Measurements from ENCODE around the gene ARHGAP9. TPM values are rescaled to one million over a fixed set of nuclear protein-coding genes. Genes with fewer than 3 reads are reported as not detected.

ARHGAP9 gene
- total RNA-seq, 2 donors from 2014 or later = 1.3 to 1.6 TPM

DNA sequence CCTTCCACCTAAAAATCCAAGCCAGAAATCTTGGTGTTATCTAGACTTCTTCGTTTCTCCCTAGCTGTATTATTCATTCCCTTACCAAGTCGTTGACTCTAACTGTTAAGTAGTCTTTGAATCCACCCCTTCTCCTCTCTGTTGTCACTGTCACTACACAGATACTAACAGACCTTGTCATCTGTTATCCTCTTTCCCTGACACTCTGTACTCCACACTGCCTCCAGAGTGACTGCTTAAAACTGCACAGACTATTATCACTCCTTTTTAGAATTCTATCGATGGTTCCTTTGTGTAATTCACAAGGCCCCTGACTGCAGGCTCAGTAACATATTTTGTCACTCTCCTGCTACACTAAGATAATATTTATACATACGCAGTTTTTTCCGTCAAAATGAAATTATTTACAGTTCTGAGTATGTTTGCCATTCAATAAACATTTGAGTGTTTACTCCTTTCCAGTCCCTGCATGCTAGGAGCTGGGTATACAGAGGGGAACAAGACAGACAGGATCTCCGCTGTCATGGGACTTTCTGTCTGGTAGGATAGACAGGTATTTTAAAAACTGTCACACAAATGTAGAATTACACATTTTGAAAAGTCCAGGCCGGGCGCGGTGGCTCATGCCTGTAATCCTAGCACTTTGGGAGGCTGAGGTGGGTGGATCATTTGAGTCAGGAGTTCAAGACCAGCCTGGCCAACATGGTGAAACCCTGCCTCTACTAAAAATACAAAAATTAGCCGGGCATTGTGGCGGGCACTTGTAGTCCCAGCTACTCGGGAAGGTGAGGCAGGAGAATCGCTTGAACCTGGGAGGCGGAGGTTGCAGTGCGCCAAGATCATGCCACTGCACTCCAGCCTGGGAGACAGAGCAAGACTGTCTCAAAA is 12.0 kb upstream of the ARHGAP9 start:
- WGBS, 2 experiments (ENCODE audit: insufficient coverage in 1 of 2, insufficient read length in 1 of 2) = 91 to 95% methylated on average over 8 to 15 of the region's 15 CpGs
- peaks cover 10% of the 10 kb centered on the region for H3K4me1 Mint-ChIP-seq
- Histone ChIP-seq H3K27me3 (ENCODE audit: control insufficient read depth, insufficient read depth, low read length, poor library complexity, severe bottlenecking) (no peaks in the 10 kb centered on the region), H3K4me1 (ENCODE audit: control insufficient read depth, insufficient read depth, low read length) (no peaks in the 10 kb centered on the region), H3K27ac (ENCODE audit: low read depth, low read length) (no peak overlapping the region), H3K36me3 (ENCODE audit: control insufficient read depth, insufficient read depth, low read length) (peaks cover 54% of the 10 kb centered on the region), H3K9ac (ENCODE audit: extremely low read depth, low read length, poor library complexity, severe bottlenecking) (no peak overlapping the region), H3K4me3 (ENCODE audit: low read length) (no peak overlapping the region), H3K9me3 (ENCODE audit: control insufficient read depth, low read length) (no peaks in the 10 kb centered on the region)
- H3K9me3 Mint-ChIP-seq = peaks cover 14% of the 10 kb centered on the region
- H3K27me3 Mint-ChIP-seq (ENCODE audit: insufficient read depth) = no peaks in the 10 kb centered on the region
- peak; percentile 54 for TF ChIP-seq CTCF (conservative IDR thresholded peaks at IDR 0.05)
- H3K36me3 Mint-ChIP-seq (ENCODE audit: low read depth) = peaks cover 66% of the 10 kb centered on the region
- DNase-seq = no peak
- no peak overlapping the region for H3K4me3 Mint-ChIP-seq
- no peak overlapping the region for H3K27ac Mint-ChIP-seq

- no peak for TF ChIP-seq CTCF (conservative IDR thresholded peaks at IDR 0.05)
- Histone ChIP-seq H3K4me3 (ENCODE audit: low read length) (no peak overlapping the region), H3K36me3 (ENCODE audit: control insufficient read depth, insufficient read depth, low read length) (peaks cover 44% of the 10 kb centered on the region), H3K27ac (ENCODE audit: low read depth, low read length) (no peak overlapping the region), H3K9me3 (ENCODE audit: control insufficient read depth, low read length) (no peaks in the 10 kb centered on the region), H3K27me3 (ENCODE audit: control insufficient read depth, insufficient read depth, low read length, poor library complexity, severe bottlenecking) (no peaks in the 10 kb centered on the region), H3K4me1 (ENCODE audit: control insufficient read depth, insufficient read depth, low read length) (no peaks in the 10 kb centered on the region), H3K9ac (ENCODE audit: extremely low read depth, low read length, poor library complexity, severe bottlenecking) (no peak overlapping the region)
- peaks cover 51% of the 10 kb centered on the region for H3K36me3 Mint-ChIP-seq (ENCODE audit: low read depth)
- H3K27ac Mint-ChIP-seq = no peak overlapping the region
- H3K27me3 Mint-ChIP-seq (ENCODE audit: insufficient read depth) = no peaks in the 10 kb centered on the region
- 93 to 99% methylated on average over 3 to 4 of the region's 4 CpGs for WGBS, 2 experiments (ENCODE audit: insufficient coverage in 1 of 2, insufficient read length in 1 of 2)
- DNase-seq = no peak
- H3K4me3 Mint-ChIP-seq = no peak overlapping the region
- H3K4me1 Mint-ChIP-seq = peaks cover 14% of the 10 kb centered on the region
- H3K9me3 Mint-ChIP-seq = peaks cover 6% of the 10 kb centered on the region
These were observed 10.5 kb upstream of the ARHGAP9 start for GRCh38 chr12:57490126-57490525.

- Mint-ChIP-seq H3K27ac (peak overlapping the region; percentile 95), H3K4me1 (peaks cover 14% of the 10 kb centered on the region), H3K36me3 (ENCODE audit: low read depth) (peaks cover 45% of the 10 kb centered on the region), H3K9me3 (peaks cover 2% of the 10 kb centered on the region), H3K27me3 (ENCODE audit: insufficient read depth) (no peaks in the 10 kb centered on the region), H3K4me3 (peak overlapping the region; percentile 98)
- Histone ChIP-seq H3K27me3 (ENCODE audit: control insufficient read depth, insufficient read depth, low read length, poor library complexity, severe bottlenecking) (no peaks in the 10 kb centered on the region), H3K36me3 (ENCODE audit: control insufficient read depth, insufficient read depth, low read length) (peaks cover 43% of the 10 kb centered on the region), H3K4me1 (ENCODE audit: control insufficient read depth, insufficient read depth, low read length) (no peaks in the 10 kb centered on the region), H3K9ac (ENCODE audit: extremely low read depth, low read length, poor library complexity, severe bottlenecking) (peak overlapping the region; percentile 90), H3K4me3 (ENCODE audit: low read length) (peak overlapping the region; percentile 99), H3K9me3 (ENCODE audit: control insufficient read depth, low read length) (no peaks in the 10 kb centered on the region), H3K27ac (ENCODE audit: low read depth, low read length) (no peak overlapping the region)
- WGBS, 2 experiments (ENCODE audit: insufficient coverage in 1 of 2, insufficient read length in 1 of 2) = 93 to 100% methylated on average over 4 to 5 of the region's 5 CpGs
- TF ChIP-seq CTCF (conservative IDR thresholded peaks at IDR 0.05) = no peak
- DNase-seq = no peak
These were observed 9.5 kb upstream of the ARHGAP9 start for GRCh38 chr12:57489157-57489641.

Data from endodermal cell (in vitro differentiated cells).